HG03025 (cell line): ENCODE measurements around the gene URGCP.

Experiments used
- ATAC-seq: cut with Tn5 transposase; IDR thresholded peaks from one replicate; pipeline ENCODE4 v1.9.1; 2021; ENCODE audit warnings: mild to moderate bottlenecking, moderate library complexity; ENCODE audit not compliant: unreplicated experiment, low FRiP score

The URGCP gene

GRCh38 chr7:43876976-43877745, 29.2 kb downstream of the URGCP start:
- ATAC-seq, result no peak

- ATAC-seq, result no peak
Observed at GRCh38 chr7:43876241-43876640, 30.2 kb downstream of the URGCP start.

GRCh38 chr7:43873300-43873699, 33.1 kb downstream of the URGCP start:
- ATAC-seq, result no peak

GRCh38 chr7:43872406-43873110, 33.8 kb downstream of the URGCP start:
- no peak for ATAC-seq

GRCh38 chr7:43871064-43871463, 35.3 kb downstream of the URGCP start:
- ATAC-seq, result no peak

- no peak for ATAC-seq
Observed at GRCh38 chr7:43870316-43870715, 36.1 kb downstream of the URGCP start.

- ATAC-seq, result no peak
Observed at GRCh38 chr7:43869867-43870240, 36.5 kb downstream of the URGCP start.

- ATAC-seq, result peak; percentile 90
Observed at GRCh38 chr7:43869006-43869866, 37.2 kb downstream of the URGCP start, which contains the start of gene MRPS24. Gene MRPS24 (minus strand): TSS chr7:43869517. CDS start chr7:43869495, 22 bp downstream.

GRCh38 chr7:43868681-43869005, 37.8 kb downstream of the URGCP start:
- ATAC-seq, result no peak

- ATAC-seq, result no peak
Observed at GRCh38 chr7:43868181-43868580, 38.2 kb downstream of the URGCP start.

GRCh38 chr7:43865277-43865676, 41.1 kb downstream of the URGCP start:
- ATAC-seq, result no peak

GRCh38 chr7:43864126-43864525, 42.3 kb downstream of the URGCP start:
- no peak for ATAC-seq

GRCh38 chr7:43856996-43857395, 49.4 kb downstream of the URGCP start:
- ATAC-seq, result no peak

- ATAC-seq, result no peak
Observed at GRCh38 chr7:43856316-43856715, 50.1 kb downstream of the URGCP start.

GRCh38 chr7:43855176-43855575, 51.2 kb downstream of the URGCP start:
- no peak for ATAC-seq

- no peak for ATAC-seq
Observed at GRCh38 chr7:43851805-43852204, 54.6 kb downstream of the URGCP start.

- ATAC-seq, result no peak
Observed at GRCh38 chr7:43850348-43851116, 55.9 kb downstream of the URGCP start.

- ATAC-seq, result no peak
Observed at GRCh38 chr7:43849047-43849446, 57.3 kb downstream of the URGCP start.

- ATAC-seq, result no peak
Observed at GRCh38 chr7:43847496-43847895, 58.9 kb downstream of the URGCP start.

GRCh38 chr7:43844662-43845061, 61.7 kb downstream of the URGCP start:
- no peak for ATAC-seq
